Smooth muscle cell of bladder (primary cell): ENCODE results near the gene NANP. TPM values are rescaled to one million over a fixed set of nuclear protein-coding genes. Genes with fewer than 3 reads are reported as not detected.

Source experiments
- total RNA-seq: library from RNA; depleted of rRNA; stranded (reverse); fragments of >200 nt; gene quantifications from 2 replicates; pipeline ENCODE4 v1.2.3, GENCODE V29; 2014

The NANP gene, protein sequence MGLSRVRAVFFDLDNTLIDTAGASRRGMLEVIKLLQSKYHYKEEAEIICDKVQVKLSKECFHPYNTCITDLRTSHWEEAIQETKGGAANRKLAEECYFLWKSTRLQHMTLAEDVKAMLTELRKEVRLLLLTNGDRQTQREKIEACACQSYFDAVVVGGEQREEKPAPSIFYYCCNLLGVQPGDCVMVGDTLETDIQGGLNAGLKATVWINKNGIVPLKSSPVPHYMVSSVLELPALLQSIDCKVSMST
- 6.3 and 9.3 TPM in 2 replicates for total RNA-seq

DNA sequence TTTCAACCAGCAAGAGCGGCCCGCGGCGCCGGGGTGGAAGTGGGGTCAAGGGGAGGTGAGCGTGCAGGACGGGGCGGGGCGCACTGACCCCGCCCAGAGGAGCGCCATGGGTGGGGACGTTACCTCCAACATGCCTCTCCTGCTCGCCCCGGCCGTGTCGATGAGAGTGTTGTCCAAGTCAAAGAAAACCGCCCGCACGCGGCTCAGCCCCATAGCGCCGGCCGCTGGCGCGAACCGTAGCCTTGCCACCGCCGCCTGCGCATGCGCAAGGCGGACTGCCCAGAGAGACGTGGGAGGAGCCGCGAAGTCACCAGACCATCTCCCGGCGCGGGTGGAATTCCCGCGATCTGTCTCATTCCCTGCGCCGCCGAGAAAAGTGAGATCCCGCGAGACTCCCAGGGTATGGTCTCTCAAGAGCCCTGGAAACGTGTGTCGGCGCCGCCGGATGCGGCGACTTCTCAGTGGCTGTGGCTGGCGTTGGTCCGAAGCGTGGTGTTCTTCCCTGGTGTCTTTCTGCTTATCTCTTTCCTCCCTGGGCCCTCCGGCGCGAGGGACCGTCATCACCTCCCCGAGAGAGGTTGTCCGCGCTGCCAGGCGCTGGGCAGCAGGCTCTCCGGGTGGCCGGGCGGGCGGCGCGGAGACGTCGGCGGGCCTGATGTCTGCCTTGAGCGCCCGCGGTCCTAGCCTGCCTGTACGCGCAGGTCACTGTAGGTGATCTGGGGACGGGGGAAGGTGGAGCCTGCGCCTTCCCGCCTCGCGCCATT, at the start of gene NANP:
Gene NANP, minus strand, starts transcription at position 279 of the 764 bp plus-strand sequence. Its CDS starts 66 bp downstream, at position 213.

DNA sequence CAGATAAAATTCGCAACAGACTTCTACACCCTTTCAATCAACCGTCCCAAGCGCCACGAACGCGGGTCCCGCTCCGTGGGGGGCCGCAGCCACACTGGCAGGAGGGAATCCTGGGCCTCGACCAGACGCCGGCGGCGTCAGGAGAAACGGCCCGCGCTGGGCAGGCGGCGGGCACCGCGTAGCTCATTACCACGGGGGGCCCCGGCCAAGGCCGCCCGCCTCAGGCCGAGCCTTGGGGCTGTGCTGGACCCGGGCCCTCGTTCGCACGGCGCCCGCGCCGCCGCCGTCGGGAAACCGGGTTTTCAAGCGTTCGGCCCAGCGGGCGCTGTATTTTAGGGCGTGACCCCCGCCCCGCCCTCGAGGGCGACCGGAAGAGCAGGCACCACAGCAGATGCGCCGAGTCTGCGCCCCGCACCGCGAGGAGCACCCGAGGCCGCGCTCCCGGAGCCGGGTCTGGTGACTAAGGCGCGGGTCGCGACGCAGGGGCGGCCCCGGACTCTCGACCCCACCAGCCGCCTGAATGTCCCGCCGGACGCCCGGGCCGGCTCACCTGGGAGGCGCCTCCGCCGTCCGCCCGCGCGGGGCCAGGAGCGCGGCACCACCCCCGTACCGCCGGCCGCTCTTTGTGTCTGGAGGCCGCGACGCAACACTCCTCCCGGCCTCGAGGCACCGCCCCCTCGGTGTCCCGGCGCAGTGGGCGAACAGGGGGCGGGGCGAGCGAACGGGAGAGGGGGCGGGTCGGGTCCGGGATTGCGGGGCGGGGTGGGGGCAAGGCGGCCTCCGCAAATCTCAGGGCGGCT, 38.7 kb downstream of the NANP start, which contains the start of gene NINL:
Gene NINL, minus strand, starts transcription at position 627 of the 800 bp plus-strand sequence. CDS start 58,944 bp downstream, outside the sequence.

Other genes starting within 250 kb of the NANP start
- 32.8 and 36.0 TPM in 2 replicates for gene ABHD12, start 233.2 kb downstream of the NANP start, total RNA-seq
- gene GINS1, start 216.3 kb downstream of the NANP start, total RNA-seq = 1.3 and 1.4 TPM in 2 replicates
- gene NINL, start 38.5 kb downstream of the NANP start, total RNA-seq = 8.2 and 10.3 TPM in 2 replicates
- gene ZNF337, start 72.8 kb upstream of the NANP start, total RNA-seq = 12.7 and 21.4 TPM in 2 replicates